HG02852 (cell line): ENCODE data around the gene RAPGEF6.
"Not testable (repeated sequence)": the region's sequence is repeated elsewhere in the genome, so short reads cannot be mapped to it uniquely, and the experiment has no call there.

Experiments used
- ATAC-seq: cut with Tn5 transposase; IDR thresholded peaks from one replicate; pipeline ENCODE4 v1.9.1; 2021; ENCODE audit warnings: mild to moderate bottlenecking, moderate library complexity; ENCODE audit not compliant: unreplicated experiment

The RAPGEF6 gene

GRCh38 chr5:131644822-131645221 is 9.8 kb upstream of the RAPGEF6 start:
- ATAC-seq: no peak

- ATAC-seq: no peak
These were observed 9.3 kb upstream of the RAPGEF6 start for GRCh38 chr5:131644370-131644769.

DNA sequence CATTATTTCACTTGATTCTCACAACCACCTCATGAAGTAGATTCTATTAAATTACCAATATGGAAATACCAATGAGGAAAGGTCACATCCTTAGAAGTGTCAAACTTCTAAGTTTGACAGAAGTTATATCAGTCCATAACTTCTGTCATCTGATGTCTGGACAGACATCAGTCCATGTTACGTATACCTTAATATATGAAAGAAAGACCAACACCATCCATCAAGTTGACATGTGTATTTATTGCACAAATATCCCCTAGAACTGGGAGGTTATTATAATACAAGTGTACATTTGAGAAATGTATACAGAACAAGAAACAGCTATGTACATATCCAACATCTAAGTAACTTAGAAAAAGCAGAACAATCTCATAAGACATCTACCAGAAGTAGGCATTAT is 6.5 kb upstream of the RAPGEF6 start:
- no peak for ATAC-seq

- peak; percentile 65 for ATAC-seq
These were observed 5.2 kb upstream of the RAPGEF6 start for GRCh38 chr5:131640043-131640856.

GRCh38 chr5:131639148-131639547 is 4.1 kb upstream of the RAPGEF6 start:
- no peak for ATAC-seq

GRCh38 chr5:131637694-131638093 is 2.7 kb upstream of the RAPGEF6 start:
- no peak for ATAC-seq

DNA sequence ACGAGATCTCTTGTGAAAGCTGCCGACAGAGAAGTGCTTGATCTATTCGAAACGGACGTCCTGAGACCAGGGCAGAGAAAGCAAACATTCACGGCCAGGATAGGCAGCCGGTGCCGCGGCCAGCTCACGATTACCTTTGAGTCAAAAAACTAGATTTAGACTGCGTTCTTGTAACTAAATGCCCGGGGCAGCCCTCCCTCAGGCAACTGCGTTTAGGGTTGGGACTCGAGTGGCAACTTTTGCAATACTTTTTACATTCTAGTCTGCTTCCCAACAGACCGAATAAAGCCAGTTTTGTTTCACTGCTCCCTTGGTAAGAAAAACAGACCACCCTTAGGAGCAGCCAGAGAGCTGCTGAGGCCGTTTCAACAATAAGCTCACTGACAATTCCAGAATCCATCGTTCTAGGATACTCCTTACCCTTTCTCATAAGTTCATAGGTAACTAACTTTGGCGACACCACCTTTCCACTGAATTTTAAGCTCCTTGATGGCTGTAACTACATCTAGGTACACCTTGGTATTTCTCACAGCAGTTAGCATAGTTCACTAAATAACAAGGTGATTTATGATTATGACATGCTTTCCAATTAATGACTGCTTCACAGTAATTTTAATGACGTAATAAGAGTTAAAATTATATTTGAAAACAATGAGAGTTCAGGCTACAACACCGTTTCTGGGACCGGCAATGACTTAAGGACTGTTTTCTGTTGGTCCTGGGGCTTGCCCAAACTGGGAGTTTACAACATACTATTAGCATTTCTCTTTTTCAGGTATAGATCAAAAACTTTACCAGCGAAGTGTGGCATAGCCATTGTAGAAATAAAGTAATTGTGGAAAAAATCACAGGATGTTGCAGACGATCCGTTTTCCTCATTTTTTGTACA is 899 bp upstream of the RAPGEF6 start:
- ATAC-seq: no peak

- peak; percentile 22 for ATAC-seq
These were observed 398 bp downstream of the RAPGEF6 start for GRCh38 chr5:131634666-131634995.

DNA sequence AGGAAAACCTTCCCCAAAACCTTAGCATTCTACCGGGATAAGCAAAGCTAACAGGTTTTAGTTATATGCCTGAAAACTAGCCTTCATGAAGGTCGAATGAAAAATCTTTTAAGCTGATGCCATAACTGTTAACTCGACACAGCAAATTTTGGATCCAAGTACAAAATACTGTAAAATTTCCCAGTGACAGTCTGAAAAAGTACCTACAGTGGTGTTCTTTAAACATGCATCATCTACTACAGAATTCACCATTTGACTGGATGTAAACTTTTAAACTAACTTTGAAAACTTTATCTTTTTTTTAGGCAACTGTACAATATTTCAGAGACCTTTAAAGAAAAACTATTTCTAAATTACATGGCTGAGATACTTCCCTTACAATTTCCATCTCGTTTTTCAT is 791 bp downstream of the RAPGEF6 start:
- no peak for ATAC-seq

DNA sequence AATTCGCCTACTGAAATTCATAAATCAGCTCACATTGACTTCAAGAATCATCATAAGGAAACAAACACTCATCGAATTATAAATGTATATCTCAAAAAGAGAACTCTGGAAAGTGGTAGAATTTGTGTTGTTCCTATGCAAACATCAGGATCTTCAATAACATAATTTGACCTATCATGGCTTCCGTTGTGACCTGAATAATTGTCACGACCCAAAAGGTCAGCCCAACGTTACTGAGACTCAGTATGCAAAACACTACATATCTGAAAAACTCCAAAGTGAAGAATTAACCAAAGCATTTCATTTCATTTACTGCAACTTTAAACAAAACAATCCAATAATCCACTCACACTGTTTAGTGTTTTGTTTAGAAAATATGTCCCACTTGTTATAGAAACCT is 1.2 kb downstream of the RAPGEF6 start:
- no peak for ATAC-seq

GRCh38 chr5:131630963-131631350 is 4.1 kb downstream of the RAPGEF6 start:
- ATAC-seq: no peak

- ATAC-seq: no peak
These were observed 4.6 kb downstream of the RAPGEF6 start for GRCh38 chr5:131630208-131630962.

DNA sequence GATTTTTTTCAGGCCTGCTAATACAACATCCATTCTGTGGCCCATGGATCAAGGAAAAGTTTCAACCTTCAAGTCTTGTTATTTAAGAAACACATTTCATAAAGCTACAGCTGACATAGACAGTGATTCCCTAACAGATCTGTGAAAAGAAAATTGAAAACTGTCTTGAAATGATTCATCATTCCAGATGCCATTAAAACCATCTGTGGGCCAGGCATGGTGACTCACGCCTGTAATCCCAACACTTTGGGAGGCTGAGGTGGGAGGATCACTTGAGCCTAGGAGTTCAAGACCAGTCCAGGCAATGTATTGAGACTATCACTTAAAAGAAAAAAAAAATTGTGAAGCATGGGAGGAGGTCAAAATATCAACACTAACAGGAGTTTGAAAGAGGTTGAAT is 6.0 kb downstream of the RAPGEF6 start:
- ATAC-seq: no peak

GRCh38 chr5:131627207-131627865 is 7.7 kb downstream of the RAPGEF6 start:
- ATAC-seq: no peak

DNA sequence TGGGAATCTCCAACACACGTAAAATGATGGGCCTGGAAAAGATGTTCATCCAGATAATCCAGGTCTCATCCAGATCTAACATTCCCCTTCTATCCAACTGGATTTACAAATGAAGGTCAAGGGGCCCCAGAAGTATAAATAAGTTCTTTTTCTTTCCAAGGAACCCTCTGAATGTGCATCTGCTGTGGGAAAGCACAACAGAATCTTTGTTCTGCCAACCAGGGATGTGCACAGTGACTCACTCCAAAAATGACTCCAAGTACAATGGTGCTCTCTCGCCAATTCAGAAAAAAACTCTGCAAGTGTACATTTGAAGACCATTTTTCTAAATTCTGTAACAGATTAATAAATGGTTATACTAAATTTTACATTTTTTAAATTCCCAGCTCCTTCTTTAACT is 12.4 kb downstream of the RAPGEF6 start:
- ATAC-seq: no peak

DNA sequence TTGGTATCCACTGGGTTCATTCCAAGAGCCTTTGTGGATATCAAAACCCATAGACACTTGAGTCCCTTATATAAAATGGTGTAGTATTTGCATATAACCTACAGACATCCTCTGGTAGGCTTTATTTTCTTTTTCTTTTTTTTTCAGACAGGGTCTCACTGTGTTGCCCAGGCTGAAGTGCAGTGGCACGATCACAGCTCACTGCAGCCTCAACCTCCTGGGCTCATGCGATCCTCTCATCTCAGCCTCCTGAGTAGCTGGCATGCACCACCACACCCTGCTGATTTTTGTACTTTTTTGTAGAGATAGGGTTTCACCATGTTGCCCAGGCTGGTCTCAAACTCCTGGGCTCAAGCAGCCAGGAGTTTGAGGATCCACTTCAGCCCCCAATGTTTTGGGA is 13.9 kb downstream of the RAPGEF6 start:
- ATAC-seq: not testable (repeated sequence)

GRCh38 chr5:131619102-131619501 is 15.9 kb downstream of the RAPGEF6 start:
- ATAC-seq: no peak

DNA sequence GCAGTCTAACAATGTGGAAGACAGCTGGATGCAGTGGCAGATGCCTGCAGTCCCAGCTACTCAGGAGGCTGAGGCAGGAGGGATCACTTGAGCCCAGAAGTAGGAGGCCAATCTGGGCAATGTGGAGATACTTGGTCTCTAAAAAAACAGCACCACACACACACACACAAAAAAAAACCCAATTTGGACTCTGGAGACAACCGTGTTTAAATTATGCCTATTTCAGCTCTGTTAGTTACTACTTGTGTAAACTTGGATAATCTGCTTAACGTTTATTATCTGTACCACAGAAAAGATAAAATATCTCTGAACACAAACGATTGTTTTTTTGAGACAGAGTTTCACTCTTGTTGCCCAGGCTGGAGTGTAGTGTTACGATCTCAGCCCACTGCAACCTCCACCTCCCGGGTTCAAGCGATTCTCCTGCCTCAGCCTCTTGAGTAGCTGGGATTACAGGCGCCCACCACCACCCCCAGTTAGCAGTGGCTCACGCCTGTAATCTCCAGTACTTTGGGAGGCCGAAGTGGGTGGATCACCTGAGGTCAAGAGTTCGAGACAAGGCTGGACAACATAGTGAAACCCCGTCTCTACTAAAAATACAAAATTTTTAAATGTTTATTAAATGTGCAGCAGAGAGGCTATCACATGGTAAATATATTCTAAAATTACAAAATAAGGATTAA is 17.7 kb downstream of the RAPGEF6 start:
- ATAC-seq: no peak

GRCh38 chr5:131615957-131616356 is 19.1 kb downstream of the RAPGEF6 start:
- ATAC-seq: no peak

GRCh38 chr5:131613423-131613822 is 21.6 kb downstream of the RAPGEF6 start:
- no peak for ATAC-seq

GRCh38 chr5:131611064-131611381 is 24.0 kb downstream of the RAPGEF6 start:
- ATAC-seq: no peak
